ENCODE results near the gene OR11A1.

DNA sequence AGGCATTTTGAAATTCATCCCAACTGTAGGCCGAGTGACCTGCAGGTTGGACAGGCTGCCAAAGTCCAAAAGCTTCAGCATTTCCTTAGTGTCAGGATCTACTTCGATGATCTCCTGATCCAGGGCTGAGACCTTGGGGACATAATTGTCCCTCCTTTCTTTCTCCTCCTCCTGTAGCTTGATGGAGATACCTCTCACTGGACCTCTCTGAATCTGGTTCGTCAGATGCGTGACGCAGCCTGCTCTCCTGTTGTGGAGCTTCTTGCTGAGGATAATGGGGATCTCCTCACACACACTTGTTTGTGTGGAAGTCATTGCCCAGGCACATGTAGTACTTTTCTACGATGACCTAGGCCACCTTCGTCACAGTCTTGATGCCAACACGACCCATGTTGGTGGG, 32.4 kb upstream of the OR11A1 start:
- TF ChIP-seq, protein P1, sequence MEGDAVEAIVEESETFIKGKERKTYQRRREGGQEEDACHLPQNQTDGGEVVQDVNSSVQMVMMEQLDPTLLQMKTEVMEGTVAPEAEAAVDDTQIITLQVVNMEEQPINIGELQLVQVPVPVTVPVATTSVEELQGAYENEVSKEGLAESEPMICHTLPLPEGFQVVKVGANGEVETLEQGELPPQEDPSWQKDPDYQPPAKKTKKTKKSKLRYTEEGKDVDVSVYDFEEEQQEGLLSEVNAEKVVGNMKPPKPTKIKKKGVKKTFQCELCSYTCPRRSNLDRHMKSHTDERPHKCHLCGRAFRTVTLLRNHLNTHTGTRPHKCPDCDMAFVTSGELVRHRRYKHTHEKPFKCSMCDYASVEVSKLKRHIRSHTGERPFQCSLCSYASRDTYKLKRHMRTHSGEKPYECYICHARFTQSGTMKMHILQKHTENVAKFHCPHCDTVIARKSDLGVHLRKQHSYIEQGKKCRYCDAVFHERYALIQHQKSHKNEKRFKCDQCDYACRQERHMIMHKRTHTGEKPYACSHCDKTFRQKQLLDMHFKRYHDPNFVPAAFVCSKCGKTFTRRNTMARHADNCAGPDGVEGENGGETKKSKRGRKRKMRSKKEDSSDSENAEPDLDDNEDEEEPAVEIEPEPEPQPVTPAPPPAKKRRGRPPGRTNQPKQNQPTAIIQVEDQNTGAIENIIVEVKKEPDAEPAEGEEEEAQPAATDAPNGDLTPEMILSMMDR (IDR thresholded peaks at IDR 0.05; ENCODE audit: low read depth, low read length): no peak
- no peak for TF ChIP-seq POLR2A (IDR thresholded peaks at IDR 0.05; ENCODE audit: extremely low read depth, insufficient read length)

Data from NB4 (cell line).